ENCODE data around the gene ADAP1.
"Not testable (repeated sequence)": the region's sequence is repeated elsewhere in the genome, so short reads cannot be mapped to it uniquely, and the experiment has no call there.

Gene ADAP1

DNA sequence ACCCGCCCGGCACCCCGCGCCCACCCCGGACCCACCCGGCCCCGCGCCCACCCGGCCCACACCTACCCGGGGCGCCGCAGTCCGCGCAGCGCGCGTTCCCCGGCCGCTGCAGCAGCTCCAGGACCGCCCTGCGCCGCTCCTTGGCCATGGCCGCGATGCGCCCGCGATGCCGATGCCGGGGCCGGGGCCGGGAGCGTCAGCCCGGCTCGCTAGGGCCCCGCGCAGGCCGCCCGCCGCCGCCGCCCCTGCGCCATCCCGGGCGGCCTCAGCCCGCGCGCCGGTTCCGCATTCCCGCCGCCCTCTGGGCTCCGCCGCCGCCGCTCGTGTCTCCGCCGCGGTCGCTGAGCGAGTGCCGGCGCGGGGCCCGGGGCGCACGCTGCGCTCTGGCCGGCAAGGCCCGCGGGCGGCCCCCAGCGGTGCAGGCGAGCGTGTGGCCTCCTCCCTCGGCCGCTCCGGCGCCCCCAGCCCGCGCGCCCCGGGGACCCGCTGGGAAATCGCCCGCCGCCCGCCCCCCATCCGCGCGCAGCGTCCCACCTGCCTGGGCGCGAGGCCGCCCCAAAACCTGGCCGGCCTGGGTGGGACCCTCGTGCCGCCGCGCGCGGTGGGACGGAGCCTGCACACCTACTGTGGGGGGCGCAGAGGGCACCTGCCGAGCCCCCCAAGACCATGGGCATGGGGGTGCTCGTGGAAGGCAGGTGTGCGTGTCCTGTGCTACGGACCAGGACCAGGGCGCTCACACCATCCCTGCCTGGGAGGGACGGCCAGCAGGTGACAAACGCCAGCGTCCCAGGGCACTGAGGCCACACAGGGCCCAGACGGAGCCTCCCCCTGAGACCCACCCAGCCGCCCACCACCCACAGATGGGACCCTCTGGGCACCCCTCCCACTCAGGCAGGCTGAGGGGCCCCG is at the start of gene ADAP1:
TSS of gene ADAP1 (minus strand) at position 351 of the 909 bp plus-strand sequence. CDS start at position 148, 203 bp downstream.
- peak; percentile 54 for DNase-seq

DNA sequence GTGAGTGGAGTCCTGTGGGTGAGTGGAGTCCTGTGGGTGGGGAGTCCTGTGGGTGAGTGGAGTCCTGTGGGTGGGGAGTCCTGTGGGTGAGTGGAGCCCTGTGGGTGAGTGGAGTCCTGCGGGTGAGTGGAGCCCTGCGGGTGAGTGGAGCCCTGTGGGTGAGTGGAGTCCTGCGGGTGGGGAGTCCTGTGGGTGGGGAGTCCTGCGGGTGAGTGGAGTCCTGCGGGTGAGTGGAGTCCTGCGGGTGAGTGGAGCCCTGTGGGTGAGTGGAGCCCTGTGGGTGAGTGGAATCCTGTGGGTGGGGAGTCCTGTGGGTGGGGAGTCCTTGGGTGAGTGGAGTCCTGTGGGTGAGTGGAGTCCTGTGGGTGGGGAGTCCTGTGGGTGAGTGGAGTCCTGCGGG is 48.0 kb upstream of the ADAP1 start:
- DNase-seq = not testable (repeated sequence)

- DNase-seq = not testable (repeated sequence)
Measured at GRCh38 chr7:1002026-1002425, 47.5 kb upstream of the ADAP1 start.

DNA sequence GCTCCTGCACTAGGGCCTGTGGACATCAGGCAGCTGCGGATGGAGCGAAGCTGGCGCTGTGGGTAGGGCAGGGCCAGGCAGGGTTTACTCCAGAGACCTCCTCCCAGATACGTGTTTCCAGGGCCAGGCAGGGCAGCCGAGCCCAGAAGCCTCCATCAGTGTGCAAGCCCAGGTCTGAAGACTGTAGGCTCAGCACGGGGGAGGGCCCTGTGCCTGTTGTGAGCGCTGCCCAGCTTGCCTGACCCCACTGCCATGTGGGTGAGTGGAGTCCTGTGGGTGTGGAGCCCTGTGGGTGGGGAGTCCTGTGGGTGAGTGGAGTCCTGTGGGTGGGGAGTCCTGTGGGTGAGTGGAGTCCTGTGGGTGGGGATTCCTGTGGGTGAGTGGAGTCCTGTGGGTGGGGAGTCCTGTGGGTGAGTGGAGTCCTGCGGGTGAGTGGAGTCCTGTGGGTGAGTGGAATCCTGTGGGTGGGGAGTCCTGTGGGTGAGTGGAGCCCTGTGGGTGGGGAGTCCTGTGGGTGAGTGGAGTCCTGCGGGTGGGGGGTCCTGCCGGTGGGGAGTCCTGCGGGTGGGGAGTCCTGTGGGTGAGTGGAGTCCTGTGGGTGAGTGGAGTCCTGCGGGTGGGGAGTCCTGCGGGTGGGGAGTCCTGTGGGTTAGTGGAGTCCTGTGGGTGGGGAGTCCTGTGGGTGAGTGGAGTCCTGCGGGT is 46.7 kb upstream of the ADAP1 start:
- not testable (repeated sequence) for DNase-seq

- no peak for DNase-seq
Measured at GRCh38 chr7:999941-1000935, 45.8 kb upstream of the ADAP1 start.

DNA sequence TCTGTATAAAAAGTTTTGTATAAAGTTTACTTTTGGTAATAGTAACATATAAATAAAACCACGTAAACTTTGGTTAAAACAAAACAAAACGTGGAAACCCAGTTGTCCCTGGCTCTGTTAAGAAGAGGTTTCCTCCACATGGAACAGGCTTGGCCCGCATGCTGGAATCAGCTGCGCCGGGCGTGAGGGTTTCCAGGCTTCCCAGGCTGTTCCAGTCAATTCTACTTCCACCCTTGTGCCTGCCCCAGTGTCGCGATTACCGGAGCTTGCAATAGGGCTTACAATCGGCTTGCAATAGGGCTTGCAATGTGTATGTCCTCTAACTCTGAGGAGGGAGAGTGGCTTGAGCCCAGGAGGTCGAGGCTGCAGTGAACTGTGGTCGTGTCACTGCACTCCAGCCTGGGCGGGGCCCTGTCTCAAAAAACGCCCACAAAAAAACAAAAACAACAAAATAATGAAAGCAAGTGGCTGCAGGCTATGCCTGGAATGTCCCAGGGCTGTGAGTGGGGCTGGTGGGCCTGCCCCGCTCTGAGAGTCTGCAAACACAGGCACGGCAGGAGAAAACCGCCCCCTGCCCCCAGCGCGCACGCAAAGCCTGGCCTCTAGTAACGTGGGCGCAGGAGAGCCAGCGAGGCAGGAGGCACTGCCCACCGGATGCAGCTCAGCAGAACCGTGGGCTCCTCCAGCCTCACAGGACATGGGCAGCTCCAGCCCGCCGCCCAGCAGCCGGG is 44.8 kb upstream of the ADAP1 start:
- no peak for DNase-seq

DNA sequence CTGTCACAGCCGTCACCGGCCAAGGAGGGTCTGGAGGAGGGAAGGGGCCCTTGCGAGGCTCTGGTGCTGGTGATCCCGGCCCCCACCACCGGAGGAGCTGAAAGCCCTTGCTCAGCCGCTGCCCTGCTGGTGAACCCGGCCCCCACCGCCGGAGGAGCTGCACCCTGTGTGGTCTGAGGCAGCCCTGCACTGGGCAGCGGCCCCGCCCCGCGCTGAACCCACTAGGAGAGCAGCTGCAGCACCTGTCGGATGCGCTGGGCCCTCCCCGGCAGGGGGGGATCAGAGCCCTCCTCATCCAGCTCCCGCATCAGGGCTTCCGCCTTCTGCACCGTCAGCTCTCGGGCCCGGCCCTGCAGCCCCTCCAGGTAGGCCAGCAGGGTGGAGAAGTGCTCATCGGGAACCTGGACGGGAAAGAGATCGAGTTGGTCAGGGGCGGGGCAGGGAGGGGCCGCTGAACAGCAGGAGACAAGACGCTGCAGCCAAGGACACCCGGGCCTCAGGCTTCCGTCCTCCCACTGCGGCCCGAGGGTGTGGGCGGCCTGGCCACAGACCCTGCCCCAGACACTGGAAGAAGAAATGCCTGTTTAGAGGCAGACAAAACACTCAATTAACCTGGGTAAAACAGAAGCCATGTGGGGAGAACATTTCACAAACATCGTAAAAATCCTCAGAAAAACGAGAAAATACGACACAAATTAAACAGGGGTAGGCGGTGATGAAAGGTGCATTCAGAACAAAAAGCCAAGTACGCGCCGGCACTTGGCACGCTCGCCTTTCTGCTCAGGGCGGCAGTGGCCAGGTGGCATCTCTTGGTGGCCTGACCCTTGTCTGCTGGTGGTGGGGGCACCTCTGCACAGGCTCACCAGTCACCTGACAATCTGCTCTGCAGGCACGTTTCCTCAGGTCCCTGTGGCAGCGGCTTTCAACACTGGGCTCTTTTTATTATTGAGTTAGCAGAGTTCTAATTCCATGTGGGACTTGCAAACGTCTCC is 43.2 kb upstream of the ADAP1 start:
- no peak for DNase-seq

DNA sequence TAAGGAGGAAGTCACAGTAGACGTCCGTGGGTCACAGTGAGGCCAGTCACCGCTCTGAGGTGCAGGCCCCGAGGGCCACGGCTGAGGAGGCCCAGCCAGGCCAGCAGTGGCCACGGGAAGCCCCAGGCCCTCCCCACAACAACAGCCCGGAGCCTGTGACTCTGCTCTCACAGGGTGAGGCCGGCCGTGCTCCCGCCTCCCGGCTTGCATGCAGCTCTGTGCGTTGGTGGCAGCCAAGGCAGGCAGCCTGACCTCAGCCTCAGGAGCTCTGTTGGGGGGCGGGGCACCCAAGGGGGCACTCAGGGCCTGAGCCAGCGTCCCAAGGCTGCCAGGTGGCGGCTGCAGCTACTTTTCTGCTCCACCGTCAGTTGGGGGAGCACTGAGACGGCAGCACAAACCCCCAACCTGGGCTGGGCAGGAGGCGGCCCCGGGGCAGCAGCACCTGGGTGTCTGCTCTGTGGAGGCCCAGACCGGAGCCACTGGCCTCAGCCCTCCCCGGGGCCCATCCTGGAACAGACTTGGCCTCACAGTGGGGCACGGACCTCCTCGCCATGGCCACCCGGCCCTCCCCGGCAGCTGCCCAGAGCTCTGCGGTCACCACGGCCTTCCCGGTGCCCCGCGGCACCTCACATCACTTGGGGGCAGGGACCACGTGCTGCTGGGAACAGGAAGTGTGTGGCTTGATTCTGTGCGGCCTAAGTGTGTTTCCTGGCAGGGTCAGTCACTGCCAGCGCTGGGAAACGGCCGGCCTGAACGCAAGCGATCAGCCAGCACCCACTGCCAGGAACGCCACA is 41.8 kb upstream of the ADAP1 start:
- DNase-seq = no peak

DNA sequence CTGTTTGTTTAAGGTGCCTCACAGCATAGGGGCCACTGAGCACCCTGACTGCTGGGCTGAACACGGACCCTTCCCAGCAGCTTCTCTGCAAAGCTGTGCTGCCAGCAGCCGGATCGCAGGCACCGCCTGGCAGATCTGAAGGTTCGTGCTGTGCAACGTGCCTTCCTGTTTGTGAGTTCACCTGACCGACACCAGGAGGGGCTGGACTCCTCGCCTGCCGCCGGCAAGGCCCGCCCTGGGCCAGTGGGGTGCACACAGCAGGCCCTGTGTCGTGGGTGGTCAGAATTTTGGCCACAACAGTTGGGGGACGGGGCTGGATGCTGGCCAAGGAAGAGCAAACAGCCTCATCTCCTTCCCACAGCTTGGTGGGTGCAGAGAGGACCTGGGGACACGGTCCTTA is 41.1 kb upstream of the ADAP1 start:
- no peak for DNase-seq

DNA sequence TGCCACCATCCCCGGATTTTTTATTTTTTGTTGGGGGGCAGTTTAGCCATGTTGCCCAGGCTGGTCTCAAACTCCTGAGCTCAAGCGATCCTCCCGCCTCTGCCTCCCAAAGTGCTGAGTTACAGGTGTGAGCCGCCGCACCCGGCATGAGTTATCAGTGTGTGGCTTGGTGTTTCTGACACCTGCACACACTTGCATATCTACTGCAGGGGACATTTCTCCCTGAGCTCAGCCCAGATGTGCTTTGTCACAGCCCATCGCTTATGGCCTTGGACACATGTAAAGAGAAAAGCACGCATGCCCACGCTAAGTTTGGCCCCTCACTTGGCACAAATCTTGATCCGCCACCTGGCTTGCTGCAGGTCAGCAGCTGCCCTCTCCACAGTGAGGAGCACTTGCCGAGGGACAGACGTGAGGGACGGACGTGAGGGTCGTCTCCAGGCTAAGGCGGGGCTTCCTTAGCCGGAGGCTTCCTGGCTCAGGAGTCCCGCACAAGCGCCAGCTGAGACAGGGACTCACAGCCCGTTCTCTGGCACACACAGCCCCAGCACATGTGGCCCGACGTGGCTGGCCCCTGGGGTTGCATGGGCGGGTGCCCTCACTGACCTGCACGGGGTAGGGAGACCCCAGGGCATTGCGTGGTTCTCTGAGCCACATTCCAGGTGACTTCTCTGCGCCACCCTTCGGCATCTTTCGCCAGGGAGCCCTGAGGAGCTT is 40.3 kb upstream of the ADAP1 start:
- no peak for DNase-seq

DNA sequence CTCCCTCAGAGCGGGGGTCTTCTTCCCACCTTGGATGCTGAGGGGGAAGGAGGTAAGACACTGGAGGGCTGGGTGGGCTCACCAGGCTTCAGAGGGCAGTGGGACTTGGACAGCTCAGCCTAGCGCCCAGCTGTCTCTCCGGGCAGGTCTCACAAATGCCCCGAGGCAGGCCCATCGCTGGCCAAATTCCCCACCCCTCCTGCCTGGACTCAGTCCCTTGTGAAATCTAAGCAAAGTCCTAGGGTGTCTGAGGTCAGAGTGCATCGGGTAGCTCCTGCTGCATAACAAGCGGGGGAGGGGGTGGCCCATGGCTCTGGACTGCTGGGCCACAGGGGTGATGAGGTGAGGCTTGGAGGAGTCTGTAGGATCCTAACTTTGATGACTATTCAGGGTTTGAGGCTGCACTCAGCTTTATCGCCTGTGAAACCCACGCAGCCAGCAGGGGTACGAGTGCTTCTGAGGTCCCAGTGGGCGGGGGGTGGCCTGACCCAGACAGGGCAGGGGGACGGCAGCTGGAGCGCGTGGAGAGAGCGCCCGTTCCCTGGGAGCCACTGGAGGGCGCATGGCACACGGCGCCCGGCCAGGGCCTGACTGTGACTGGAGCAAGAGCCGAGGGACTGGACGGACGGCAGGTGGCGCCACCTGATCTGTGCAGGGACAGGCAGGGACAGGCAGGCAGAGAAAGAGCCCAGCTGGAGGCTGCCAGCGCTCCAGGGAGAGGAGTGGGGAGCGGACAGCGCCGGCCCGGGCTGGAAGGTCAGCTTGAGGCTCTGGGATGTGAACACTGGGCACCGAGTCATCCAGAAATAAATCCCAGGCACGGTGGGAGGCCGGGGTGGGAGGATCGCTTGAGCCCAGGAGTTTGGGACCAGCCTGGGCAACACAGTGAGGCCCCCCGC is 38.5 kb upstream of the ADAP1 start:
- DNase-seq = peak; percentile 95

- DNase-seq = no peak
Measured at GRCh38 chr7:991729-992656, 37.5 kb upstream of the ADAP1 start.

DNA sequence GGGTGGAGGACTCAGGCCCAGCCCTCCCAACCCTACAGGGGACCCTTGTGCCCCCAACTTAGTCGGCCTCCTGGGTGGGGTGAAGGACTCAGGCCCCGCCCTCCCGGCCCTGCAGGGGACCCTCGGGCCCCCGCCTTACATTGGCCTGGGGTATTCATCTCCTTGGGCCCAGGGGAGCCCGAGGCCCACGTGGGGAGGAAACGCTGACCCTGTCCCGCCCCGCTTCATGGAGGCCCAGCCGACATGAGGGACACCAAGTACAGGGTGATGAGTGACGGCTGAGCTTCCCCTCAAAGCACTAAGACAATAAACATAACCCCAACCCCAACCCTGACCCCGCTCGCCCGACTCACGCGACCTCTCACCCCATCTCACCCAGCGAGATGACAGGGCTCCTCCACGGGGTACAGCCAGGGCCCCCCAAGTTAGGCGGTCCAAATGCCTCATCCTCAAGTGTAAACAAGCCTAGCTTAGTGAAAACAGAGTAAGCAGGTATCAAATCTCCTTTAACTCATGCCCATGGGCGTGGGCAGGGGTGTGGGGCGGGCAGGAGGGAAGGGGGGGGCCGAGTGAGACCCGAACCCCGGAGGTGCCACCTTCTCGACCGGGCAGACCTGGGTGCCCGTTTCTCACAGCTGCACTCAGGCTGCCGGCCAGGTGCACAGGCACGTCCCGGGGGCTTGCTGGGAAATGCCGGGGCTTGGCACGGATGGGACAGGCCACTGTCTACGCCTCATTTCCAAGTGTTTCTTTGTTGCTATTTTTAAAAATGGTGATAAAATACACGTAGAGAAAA is 36.7 kb upstream of the ADAP1 start:
- no peak for DNase-seq

DNA sequence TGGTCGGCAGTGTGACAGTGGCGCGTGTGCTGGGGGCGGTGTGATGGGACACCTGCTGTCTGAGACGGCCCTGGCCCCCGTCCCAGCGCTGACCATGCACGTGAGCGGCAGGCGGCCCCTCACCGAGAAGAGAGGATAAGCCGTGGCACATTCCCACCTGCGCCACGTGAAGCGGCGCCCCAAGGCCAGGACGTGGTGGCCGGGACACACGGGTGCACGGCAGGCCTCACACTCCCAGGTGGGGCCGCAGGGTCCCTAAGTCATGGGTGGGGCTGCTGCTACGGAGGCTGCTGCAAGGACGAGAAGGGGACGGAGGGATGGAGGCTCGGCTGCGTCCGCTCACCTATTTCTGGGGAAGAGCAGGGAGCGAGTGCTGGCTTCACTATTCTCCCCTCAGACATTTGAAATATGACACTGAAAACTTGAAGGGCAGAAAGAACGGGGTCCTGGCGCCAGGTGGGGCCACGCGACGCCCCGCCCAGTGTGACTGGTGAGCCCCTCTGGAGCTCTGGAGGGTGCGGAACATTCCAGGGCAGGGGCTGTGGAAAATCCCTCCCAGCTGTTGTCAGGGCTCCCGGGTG is 36.0 kb upstream of the ADAP1 start:
- no peak for DNase-seq

- no peak for DNase-seq
Measured at GRCh38 chr7:988963-989529, 34.6 kb upstream of the ADAP1 start.
